22Rv1 (cell line): Measurements from ENCODE around the gene RAB1B.
A peak's percentile ranks its signal among the peaks of the same experiment; 100 is the strongest.

Experiments used
- H3K27ac ChIP-seq: fragments of 450-650 bp; 2 replicates; pipeline ENCODE4 v1.5.1; 2017
- CTCF ChIP-seq: fragments of 450-650 bp; IDR thresholded peaks from 2 replicates; pipeline ENCODE4 v1.5.1; 2017; ENCODE audit warnings: mild to moderate bottlenecking
- ZFX ChIP-seq: fragments of 450-650 bp; IDR thresholded peaks from 2 replicates; pipeline ENCODE4 v1.6.1; 2017; ENCODE audit warnings: antibody characterized with exemption, borderline replicate concordance

The RAB1B gene

GRCh38 chr11:66312549-66313320, 44.3 kb downstream of the RAB1B start:
- TF ChIP-seq CTCF (no peak), ZFX (no peak)

GRCh38 chr11:66313321-66314185, 45.1 kb downstream of the RAB1B start:
- TF ChIP-seq ZFX = no peak
- TF ChIP-seq CTCF = no peak; the same call in 1 of the 2 replicates

More at GRCh38 chr11:66312549-66313320, 44.3 kb downstream of the RAB1B start:
- peak overlapping the region; percentile 67 for H3K27ac ChIP-seq

GRCh38 chr11:66314186-66314501, 45.7 kb downstream of the RAB1B start:
- H3K27ac ChIP-seq = no peak overlapping the region
- TF ChIP-seq CTCF (no peak), ZFX (no peak)

More at GRCh38 chr11:66313321-66314185, 45.1 kb downstream of the RAB1B start:
- H3K27ac ChIP-seq = peak overlapping the region; percentile 67

GRCh38 chr11:66314561-66315497, 46.4 kb downstream of the RAB1B start:
- no peak for TF ChIP-seq CTCF
- no peak for TF ChIP-seq ZFX
- no peak overlapping the region for H3K27ac ChIP-seq

GRCh38 chr11:66315498-66315885, 47.1 kb downstream of the RAB1B start:
- no peak overlapping the region for H3K27ac ChIP-seq
- TF ChIP-seq ZFX (no peak), CTCF (no peak)

GRCh38 chr11:66315921-66316811, 47.7 kb downstream of the RAB1B start:
- H3K27ac ChIP-seq = peak overlapping the region; percentile 15; the same call in 1 of the 2 replicates
- TF ChIP-seq CTCF (no peak), ZFX (no peak)
